OCI-LY1 (cell line): ENCODE measurements around the gene OSTM1.

Source experiments
- H2AFZ ChIP-seq: fragments of 200-600 bp; sonication (generic), shearing (Covaris generic); 2 replicates; pipeline ENCODE4 v1.6.0; 2014; ENCODE audit warnings: antibody characterized with exemption, mild to moderate bottlenecking, low read length
- H3F3A ChIP-seq: fragments of 200-600 bp; sonication (generic), shearing (Covaris generic); 2 replicates; pipeline ENCODE4 v1.6.0; 2014; ENCODE audit warnings: mild to moderate bottlenecking, antibody characterized with exemption, low read length, moderate library complexity; ENCODE audit not compliant: insufficient read depth
- H3K27ac ChIP-seq: fragments of 200-600 bp; sonication (generic); 2 replicates; pipeline ENCODE4 v1.5.1; 2014; ENCODE audit warnings: low read length, mixed run types, mild to moderate bottlenecking, low read depth; ENCODE audit not compliant: poor library complexity, severe bottlenecking
- H3K27me3 ChIP-seq: fragments of 200-600 bp; sonication (generic); 2 replicates; pipeline ENCODE4 v1.6.0; 2014; ENCODE audit warnings: antibody characterized with exemption, mild to moderate bottlenecking, low read length, moderate library complexity; ENCODE audit not compliant: insufficient read depth
- H3K36me3 ChIP-seq: fragments of 200-600 bp; sonication (generic); 2 replicates; pipeline ENCODE4 v1.6.1; 2014; ENCODE audit warnings: mild to moderate bottlenecking, antibody characterized with exemption, low read length, moderate library complexity, mixed read lengths; ENCODE audit not compliant: insufficient read depth
- H3K4me1 ChIP-seq: fragments of 200-600 bp; sonication (generic); 2 replicates; pipeline ENCODE4 v1.5.1; 2014; ENCODE audit warnings: mild to moderate bottlenecking, low read length, moderate library complexity; ENCODE audit not compliant: insufficient read depth, severe bottlenecking
- H3K4me2 ChIP-seq: fragments of 200-600 bp; sonication (generic), shearing (Covaris generic); 2 replicates; pipeline ENCODE4 v1.6.1; 2014; ENCODE audit warnings: low read length
- H3K4me3 ChIP-seq: fragments of 200-600 bp; sonication (generic); 2 replicates; pipeline ENCODE4 v1.5.1; 2014; ENCODE audit warnings: low read length, low read depth, mild to moderate bottlenecking, mixed read lengths; ENCODE audit not compliant: poor library complexity, severe bottlenecking
- H3K79me2 ChIP-seq: fragments of 200-600 bp; shearing (Covaris generic); 2 replicates; pipeline ENCODE4 v1.6.1; 2016; ENCODE audit warnings: mixed run types, low read length, mixed read lengths; ENCODE audit not compliant: insufficient read depth
- H3K9ac ChIP-seq: fragments of 200-600 bp; sonication (generic), shearing (Covaris generic); 2 replicates; pipeline ENCODE4 v1.6.1; 2014; ENCODE audit warnings: mild to moderate bottlenecking, low read length, mixed read lengths
- H3K9me2 ChIP-seq: fragments of 200-600 bp; sonication (generic), shearing (Covaris generic); 2 replicates; pipeline ENCODE4 v1.6.1; 2014; ENCODE audit warnings: low read depth, mild to moderate bottlenecking, low read length, mixed read lengths
- H3K9me3 ChIP-seq: fragments of 200-600 bp; shearing (Covaris generic); 2 replicates; pipeline ENCODE4 v1.6.1; 2014; ENCODE audit warnings: low read length, mixed read lengths
- H4K20me1 ChIP-seq: fragments of 200-600 bp; sonication (generic), shearing (Covaris generic); 2 replicates; pipeline ENCODE4 v1.6.0; 2016; ENCODE audit warnings: mild to moderate bottlenecking, low read length; ENCODE audit not compliant: insufficient read depth
- EZH2 ChIP-seq: fragments of 200-600 bp; sonication (generic), shearing (Covaris generic); IDR thresholded peaks from 2 replicates; pipeline ENCODE4 v1.8.0; 2017; ENCODE audit warnings: borderline replicate concordance, mixed run types, mild to moderate bottlenecking, antibody characterized with exemption, low read length, moderate library complexity, mixed read lengths
- TF ChIP-seq, protein P1 (sequence below): fragments of 200-600 bp; sonication (generic), shearing (Covaris generic); IDR thresholded peaks from 2 replicates; pipeline ENCODE4 v1.5.1; 2017; ENCODE audit warnings: mild to moderate bottlenecking, antibody characterized with exemption, low read length, moderate library complexity, mixed read lengths

Gene OSTM1

DNA sequence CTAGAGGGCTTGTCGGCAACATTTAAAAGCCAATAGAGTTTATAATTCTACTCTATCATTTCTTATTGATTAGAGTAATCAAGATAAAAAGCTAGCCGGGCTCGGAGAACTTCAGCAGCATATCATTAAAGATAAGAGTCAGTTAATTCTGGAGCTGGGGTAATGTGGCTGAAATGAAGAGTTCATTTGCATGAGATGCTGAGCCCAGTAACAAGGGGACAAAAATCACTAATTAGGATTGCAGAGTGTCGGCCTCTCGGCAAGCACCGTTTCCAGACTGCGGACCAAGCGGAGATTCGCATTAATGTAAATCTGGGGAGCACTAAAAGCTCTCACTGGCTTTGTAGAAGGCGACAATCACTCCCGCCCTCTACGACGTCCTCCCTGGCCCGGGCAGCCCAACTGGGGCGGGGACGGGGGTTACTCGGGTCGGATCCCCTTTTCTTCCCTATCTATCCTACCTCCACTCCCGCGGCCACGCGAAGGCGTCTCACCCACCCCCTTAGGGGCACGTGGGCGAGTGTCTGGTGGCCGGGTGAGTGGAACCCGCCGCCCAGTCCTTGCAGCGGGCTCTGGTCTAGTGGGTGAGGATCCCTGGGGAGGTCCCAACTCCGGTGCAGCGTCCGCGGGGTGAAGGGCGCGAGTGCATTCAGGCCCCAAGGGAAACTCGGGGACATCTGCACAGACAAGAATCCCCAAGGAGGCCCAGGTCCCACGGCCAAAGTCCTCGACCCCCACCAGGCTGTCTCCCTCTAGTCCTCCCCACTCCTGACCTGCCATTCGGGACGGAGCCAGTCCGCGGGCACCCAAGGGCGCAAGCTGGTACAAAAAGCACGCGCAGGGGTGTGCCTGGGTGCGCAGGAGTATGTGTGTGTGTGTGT, 42.2 kb upstream of the OSTM1 start:
- Histone ChIP-seq H3K4me1 (peaks cover 23% of the 10 kb centered on the region), H3K27ac (no peak overlapping the region), H3K27me3 (peaks cover 19% of the 10 kb centered on the region), H3K4me3 (peak overlapping the region; percentile 59), H3K79me2 (no peaks in the 10 kb centered on the region), H3K9me2 (no peaks in the 10 kb centered on the region), H2AFZ (no peak overlapping the region), H3K4me2 (peak overlapping the region; percentile 78), H3K9me3 (no peaks in the 10 kb centered on the region), H3K36me3 (no peaks in the 10 kb centered on the region), H3F3A (no peaks in the 10 kb centered on the region), H3K9ac (no peak overlapping the region; the same call in 1 of the 2 replicates), H4K20me1 (no peaks in the 10 kb centered on the region)
- TF ChIP-seq, protein P1, sequence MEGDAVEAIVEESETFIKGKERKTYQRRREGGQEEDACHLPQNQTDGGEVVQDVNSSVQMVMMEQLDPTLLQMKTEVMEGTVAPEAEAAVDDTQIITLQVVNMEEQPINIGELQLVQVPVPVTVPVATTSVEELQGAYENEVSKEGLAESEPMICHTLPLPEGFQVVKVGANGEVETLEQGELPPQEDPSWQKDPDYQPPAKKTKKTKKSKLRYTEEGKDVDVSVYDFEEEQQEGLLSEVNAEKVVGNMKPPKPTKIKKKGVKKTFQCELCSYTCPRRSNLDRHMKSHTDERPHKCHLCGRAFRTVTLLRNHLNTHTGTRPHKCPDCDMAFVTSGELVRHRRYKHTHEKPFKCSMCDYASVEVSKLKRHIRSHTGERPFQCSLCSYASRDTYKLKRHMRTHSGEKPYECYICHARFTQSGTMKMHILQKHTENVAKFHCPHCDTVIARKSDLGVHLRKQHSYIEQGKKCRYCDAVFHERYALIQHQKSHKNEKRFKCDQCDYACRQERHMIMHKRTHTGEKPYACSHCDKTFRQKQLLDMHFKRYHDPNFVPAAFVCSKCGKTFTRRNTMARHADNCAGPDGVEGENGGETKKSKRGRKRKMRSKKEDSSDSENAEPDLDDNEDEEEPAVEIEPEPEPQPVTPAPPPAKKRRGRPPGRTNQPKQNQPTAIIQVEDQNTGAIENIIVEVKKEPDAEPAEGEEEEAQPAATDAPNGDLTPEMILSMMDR, result no peak
- TF ChIP-seq EZH2, result no peak

DNA sequence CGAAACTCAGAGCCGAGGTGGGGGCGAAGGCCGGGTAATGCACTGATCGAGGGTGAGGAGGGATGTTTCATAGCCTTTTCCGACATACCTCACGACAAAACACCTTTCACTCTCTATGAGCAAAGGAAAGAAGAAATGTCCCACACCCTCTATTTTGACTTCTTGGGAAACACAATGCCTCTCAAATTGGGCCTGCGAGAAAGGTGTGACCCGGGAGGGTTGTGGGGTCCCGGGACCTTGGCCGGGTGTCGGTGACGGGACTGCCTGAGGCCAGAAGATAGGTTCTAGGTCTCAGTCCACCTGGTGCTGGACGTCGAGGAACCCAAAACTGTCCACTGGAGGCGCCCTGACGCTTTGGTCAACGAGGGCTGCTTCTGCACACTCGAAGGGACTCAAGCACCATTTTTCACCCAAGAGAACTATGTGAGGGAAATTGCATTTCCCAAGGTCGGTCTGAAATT, 41.1 kb upstream of the OSTM1 start:
- H2AFZ ChIP-seq, result no peak overlapping the region

GRCh38 chr6:108114841-108115597, 40.5 kb upstream of the OSTM1 start:
- H3K4me3 ChIP-seq, result no peak overlapping the region
- no peaks in the 10 kb centered on the region for H3F3A ChIP-seq
- no peak overlapping the region for H3K27ac ChIP-seq
- H3K4me2 ChIP-seq, result no peak overlapping the region
- no peaks in the 10 kb centered on the region for H3K9me2 ChIP-seq
- H3K4me1 ChIP-seq, result peaks cover 23% of the 10 kb centered on the region
- H3K9ac ChIP-seq, result no peak overlapping the region
- no peaks in the 10 kb centered on the region for H3K79me2 ChIP-seq
- no peak for TF ChIP-seq EZH2
- TF ChIP-seq, protein P1, result no peak
- H4K20me1 ChIP-seq, result no peaks in the 10 kb centered on the region
- no peak overlapping the region for H2AFZ ChIP-seq
- no peaks in the 10 kb centered on the region for H3K36me3 ChIP-seq
- H3K27me3 ChIP-seq, result peaks cover 19% of the 10 kb centered on the region
- no peaks in the 10 kb centered on the region for H3K9me3 ChIP-seq

More for the DNA sequence above, 41.1 kb upstream of the OSTM1 start:
- no peak overlapping the region for H3K9ac ChIP-seq
- H3K9me2 ChIP-seq, result no peaks in the 10 kb centered on the region
- H3K4me1 ChIP-seq, result peaks cover 23% of the 10 kb centered on the region
- peaks cover 19% of the 10 kb centered on the region for H3K27me3 ChIP-seq
- no peaks in the 10 kb centered on the region for H4K20me1 ChIP-seq
- H3K36me3 ChIP-seq, result no peaks in the 10 kb centered on the region
- no peak for TF ChIP-seq EZH2
- TF ChIP-seq, protein P1, result peak; percentile 26; the same call in 1 of the 2 replicates
- no peaks in the 10 kb centered on the region for H3K9me3 ChIP-seq
- no peaks in the 10 kb centered on the region for H3F3A ChIP-seq
- H3K27ac ChIP-seq, result no peak overlapping the region
- no peak overlapping the region for H3K4me2 ChIP-seq
- no peaks in the 10 kb centered on the region for H3K79me2 ChIP-seq
- H3K4me3 ChIP-seq, result no peak overlapping the region
